DND-41 (cell line): Measurements from ENCODE around the gene ZKSCAN3.

ENCODE experiments used
- ATAC-seq: fragments of 200-7000 bp; cut with Tn5 transposase; 3 replicates; pipeline ENCODE4 v1.9.1; 2021; ENCODE audit warnings: low read depth; ENCODE audit not compliant: insufficient read depth
- DNase-seq: peaks from one replicate; pipeline ENCODE4 v3.0.0-alpha.2; 2020
- H2AFZ ChIP-seq: 2 replicates; pipeline ENCODE4 v1.6.0; 2012; ENCODE audit warnings: low read depth, low read length
- H3K27ac ChIP-seq: 2 replicates; pipeline ENCODE4 v1.5.1; 2012; ENCODE audit warnings: low read length, inconsistent platforms
- H3K27me3 ChIP-seq: fragments of 200-600 bp; sonication (generic); 2 replicates; pipeline ENCODE4 v1.6.0; 2012; ENCODE audit warnings: low read length, mild to moderate bottlenecking, inconsistent platforms; ENCODE audit not compliant: insufficient read depth, poor library complexity
- H3K36me3 ChIP-seq: 2 replicates; pipeline ENCODE4 v1.5.1; 2012; ENCODE audit warnings: low read length, inconsistent platforms; ENCODE audit not compliant: insufficient read depth
- H3K4me1 ChIP-seq: 2 replicates; pipeline ENCODE4 v1.5.1; 2012; ENCODE audit warnings: mild to moderate bottlenecking, low read length; ENCODE audit not compliant: insufficient read depth
- H3K4me2 ChIP-seq: 2 replicates; pipeline ENCODE4 v1.6.0; 2012; ENCODE audit warnings: mild to moderate bottlenecking, moderate library complexity, low read length, inconsistent platforms; ENCODE audit not compliant: insufficient read depth
- H3K4me3 ChIP-seq, 2 experiments: fragments of 200-600 bp in 1 of 2; shearing (Covaris generic) in 1 of 2; 2 replicates each; pipeline ENCODE4 v1.5.1; 2012 to 2016; ENCODE audit warnings: inconsistent platforms in 2 of 2, low read length in 2 of 2, mild to moderate bottlenecking in 2 of 2, low read depth in 1 of 2, moderate library complexity in 1 of 2
- H3K79me2 ChIP-seq: 2 replicates; pipeline ENCODE4 v1.6.0; 2012; ENCODE audit warnings: low read length, inconsistent platforms; ENCODE audit not compliant: insufficient read depth
- H3K9ac ChIP-seq: 2 replicates; pipeline ENCODE4 v1.6.0; 2012; ENCODE audit warnings: low read depth, mild to moderate bottlenecking, inconsistent platforms, low read length, moderate library complexity
- H3K9me3 ChIP-seq: 2 replicates; pipeline ENCODE4 v1.5.1; 2012; ENCODE audit warnings: low read length, moderate library complexity, mild to moderate bottlenecking, inconsistent platforms; ENCODE audit not compliant: insufficient read depth, severe bottlenecking
- H4K20me1 ChIP-seq: 2 replicates; pipeline ENCODE4 v1.6.0; 2012; ENCODE audit warnings: low read length; ENCODE audit not compliant: insufficient read depth
- EZH2 ChIP-seq: IDR thresholded peaks from 3 replicates; pipeline ENCODE4 v1.6.1; 2012; ENCODE audit warnings: borderline replicate concordance, low read depth, mild to moderate bottlenecking, moderate library complexity, low read length, inconsistent platforms; ENCODE audit not compliant: severe bottlenecking
- TF ChIP-seq, protein P1 (sequence below): IDR thresholded peaks from 2 replicates; pipeline ENCODE4 v1.5.1; 2012; ENCODE audit warnings: borderline replicate concordance, low read length, moderate library complexity, mild to moderate bottlenecking; ENCODE audit not compliant: poor library complexity, severe bottlenecking; ENCODE audit errors: extremely low read depth

Gene ZKSCAN3

DNA sequence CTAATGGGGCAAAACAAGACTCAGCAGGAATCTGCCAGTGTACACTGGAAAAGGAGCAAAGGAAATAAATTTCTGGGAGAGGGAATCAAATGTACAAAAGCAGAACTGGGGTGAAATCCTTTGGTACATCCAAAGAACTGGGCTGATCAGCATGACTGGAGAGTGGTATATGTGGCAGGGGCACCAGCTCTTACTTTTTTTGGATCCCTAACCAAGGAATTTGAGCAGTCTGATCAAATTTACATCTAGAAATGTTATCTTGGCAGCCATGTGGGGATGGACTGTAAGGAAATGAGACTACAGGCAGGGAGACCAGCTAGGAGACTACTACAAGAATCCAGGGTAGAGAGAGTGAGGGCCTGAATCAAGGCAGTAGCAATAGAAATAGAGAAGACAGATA, 12.6 kb upstream of the ZKSCAN3 start:
- TF ChIP-seq, protein P1, sequence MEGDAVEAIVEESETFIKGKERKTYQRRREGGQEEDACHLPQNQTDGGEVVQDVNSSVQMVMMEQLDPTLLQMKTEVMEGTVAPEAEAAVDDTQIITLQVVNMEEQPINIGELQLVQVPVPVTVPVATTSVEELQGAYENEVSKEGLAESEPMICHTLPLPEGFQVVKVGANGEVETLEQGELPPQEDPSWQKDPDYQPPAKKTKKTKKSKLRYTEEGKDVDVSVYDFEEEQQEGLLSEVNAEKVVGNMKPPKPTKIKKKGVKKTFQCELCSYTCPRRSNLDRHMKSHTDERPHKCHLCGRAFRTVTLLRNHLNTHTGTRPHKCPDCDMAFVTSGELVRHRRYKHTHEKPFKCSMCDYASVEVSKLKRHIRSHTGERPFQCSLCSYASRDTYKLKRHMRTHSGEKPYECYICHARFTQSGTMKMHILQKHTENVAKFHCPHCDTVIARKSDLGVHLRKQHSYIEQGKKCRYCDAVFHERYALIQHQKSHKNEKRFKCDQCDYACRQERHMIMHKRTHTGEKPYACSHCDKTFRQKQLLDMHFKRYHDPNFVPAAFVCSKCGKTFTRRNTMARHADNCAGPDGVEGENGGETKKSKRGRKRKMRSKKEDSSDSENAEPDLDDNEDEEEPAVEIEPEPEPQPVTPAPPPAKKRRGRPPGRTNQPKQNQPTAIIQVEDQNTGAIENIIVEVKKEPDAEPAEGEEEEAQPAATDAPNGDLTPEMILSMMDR, result no peak
- no peak for TF ChIP-seq EZH2
- Histone ChIP-seq H3K36me3 (no peaks in the 10 kb centered on the region), H3K9me3 (peaks cover 7% of the 10 kb centered on the region), H3K27ac (peak overlapping the region; percentile 90), H3K4me1 (peaks cover 42% of the 10 kb centered on the region), H3K4me3 (peak overlapping the region in 1 of 2 experiments; percentile 79; a peak in 2 of 4 replicates), H4K20me1 (no peaks in the 10 kb centered on the region), H3K4me2 (peak overlapping the region; percentile 68), H3K79me2 (no peaks in the 10 kb centered on the region), H3K9ac (peak overlapping the region; percentile 88), H3K27me3 (no peaks in the 10 kb centered on the region), H2AFZ (peak overlapping the region; percentile 89; the same call in 1 of the 2 replicates)
- no peak for DNase-seq
- no peak for ATAC-seq

- DNase-seq, result no peak
- peaks cover 3% of the 10 kb centered on the region for H3K27me3 ChIP-seq
- no peak for TF ChIP-seq EZH2
- TF ChIP-seq, protein P1, result no peak
- H3K4me2 ChIP-seq, result peak overlapping the region; percentile 38; the same call in 1 of the 2 replicates
- no peaks in the 10 kb centered on the region for H3K36me3 ChIP-seq
- peaks cover 7% of the 10 kb centered on the region for H3K9me3 ChIP-seq
- H3K4me3 ChIP-seq, result no peak overlapping the region
- no peaks in the 10 kb centered on the region for H3K79me2 ChIP-seq
- peaks cover 30% of the 10 kb centered on the region for H3K4me1 ChIP-seq
- no peak overlapping the region for H3K27ac ChIP-seq
- H3K9ac ChIP-seq, result no peak overlapping the region
- H2AFZ ChIP-seq, result no peak overlapping the region
- H4K20me1 ChIP-seq, result no peaks in the 10 kb centered on the region
- ATAC-seq, result no peak
Measured at GRCh38 chr6:28340310-28341095, 9.2 kb upstream of the ZKSCAN3 start.

- no peak overlapping the region for H3K4me2 ChIP-seq
Measured at GRCh38 chr6:28343898-28344677, 5.7 kb upstream of the ZKSCAN3 start.

More at GRCh38 chr6:28343898-28344677, 5.7 kb upstream of the ZKSCAN3 start:
- no peaks in the 10 kb centered on the region for H3K79me2 ChIP-seq
- DNase-seq (no peak), ATAC-seq (no peak)
- H3K9ac ChIP-seq, result no peak overlapping the region
- TF ChIP-seq, protein P1, result no peak
- no peak for TF ChIP-seq EZH2
- H3K36me3 ChIP-seq, result no peaks in the 10 kb centered on the region
- H3K9me3 ChIP-seq, result peaks cover 7% of the 10 kb centered on the region
- H3K4me3 ChIP-seq, result no peak overlapping the region
- H3K27ac ChIP-seq, result no peak overlapping the region
- H3K27me3 ChIP-seq, result peaks cover 19% of the 10 kb centered on the region
- H4K20me1 ChIP-seq, result no peaks in the 10 kb centered on the region
- no peak overlapping the region for H2AFZ ChIP-seq
- peaks cover 15% of the 10 kb centered on the region for H3K4me1 ChIP-seq
